Fibroblast of lung (primary cell): ENCODE data around the gene AFP. TPM values are rescaled to one million over a fixed set of nuclear protein-coding genes. Genes with fewer than 3 reads are reported as not detected.

Experiments
- DNase-seq, 2 donors: peaks; one replicate each; pipeline versions ENCODE4 v3.0.0 to v3.0.0-alpha.2; 2010; ENCODE audit warnings: low read depth in 2 of 2
- H2AFZ ChIP-seq: 2 replicates; pipeline ENCODE4 v1.5.1; 2012; ENCODE audit warnings: low read length, control low read depth, inconsistent platforms
- H3K27ac ChIP-seq: 2 replicates; pipeline ENCODE4 v1.5.1; 2011; ENCODE audit warnings: low read length, control low read depth; ENCODE audit not compliant: insufficient read depth
- H3K27me3 ChIP-seq: 2 replicates; pipeline ENCODE4 v1.5.1; 2011; ENCODE audit warnings: mild to moderate bottlenecking, low read length; ENCODE audit not compliant: control insufficient read depth, insufficient read depth
- H3K36me3 ChIP-seq: 2 replicates; pipeline ENCODE4 v1.5.1; 2011; ENCODE audit warnings: low read length; ENCODE audit not compliant: control insufficient read depth, insufficient read depth
- H3K4me1 ChIP-seq: 2 replicates; pipeline ENCODE4 v1.5.1; 2011; ENCODE audit warnings: low read length; ENCODE audit not compliant: control insufficient read depth, insufficient read depth; ENCODE audit errors: extremely low read depth
- H3K4me2 ChIP-seq: 2 replicates; pipeline ENCODE4 v1.5.1; 2011; ENCODE audit warnings: low read length, control low read depth; ENCODE audit not compliant: insufficient read depth; ENCODE audit errors: extremely low read depth
- H3K4me3 ChIP-seq, 4 experiments: fragments of 200-600 bp in 1 of 4; sonication (generic) in 1 of 4; replicated peaks in 1 of 4; 2 replicates each; pipeline ENCODE4 v1.5.1; 2011 to 2016; ENCODE audit warnings: low read length in 4 of 4, low read depth in 3 of 4, mild to moderate bottlenecking in 3 of 4, control low read depth in 2 of 4, inconsistent platforms in 1 of 4, mixed read lengths in 1 of 4; ENCODE audit not compliant: insufficient read depth in 1 of 4; ENCODE audit errors: control extremely low read depth in 1 of 4
- H3K79me2 ChIP-seq: 2 replicates; pipeline ENCODE4 v1.5.1; 2012; ENCODE audit warnings: mild to moderate bottlenecking, low read length, inconsistent platforms; ENCODE audit not compliant: control insufficient read depth, insufficient read depth
- H3K9ac ChIP-seq: 2 replicates; pipeline ENCODE4 v1.5.1; 2011; ENCODE audit warnings: mild to moderate bottlenecking, low read length, control low read depth; ENCODE audit not compliant: insufficient read depth
- H3K9me3 ChIP-seq: 2 replicates; pipeline ENCODE4 v1.5.1; 2012; ENCODE audit warnings: low read depth, low read length; ENCODE audit not compliant: control insufficient read depth, insufficient read depth
- H4K20me1 ChIP-seq: 2 replicates; pipeline ENCODE4 v1.5.1; 2011; ENCODE audit warnings: low read length; ENCODE audit not compliant: control insufficient read depth, insufficient read depth; ENCODE audit errors: extremely low read depth
- CTCF ChIP-seq, 2 donors: IDR thresholded peaks in 1 of 2; conservative IDR thresholded peaks in 1 of 2; 1 replicate in 1 of 2; 2 replicates in 1 of 2; pipeline ENCODE4 v1.5.1; 2011 to 2012; ENCODE audit warnings: low read length in 2 of 2, control low read depth in 1 of 2, inconsistent platforms in 1 of 2, low read depth in 1 of 2, mild to moderate bottlenecking in 1 of 2
- EZH2 ChIP-seq: IDR thresholded peaks from 2 replicates; pipeline ENCODE4 v1.5.1; 2012; ENCODE audit warnings: low read length, control low read depth, mild to moderate bottlenecking; ENCODE audit errors: missing control alignments
- polyA plus RNA-seq, 2 donors: library from polyadenylated mRNA; depleted of rRNA in 1 of 2; stranded (reverse) in 1 of 2; unstranded in 1 of 2; fragments of >200 nt; gene quantifications; 2 replicates each; pipeline ENCODE4 v1.2.1, GENCODE V29; 2011 to 2012; ENCODE audit warnings: missing spikeins in 1 of 2
- total RNA-seq: library from RNA; depleted of rRNA; stranded (reverse); fragments of >200 nt; gene quantifications from 2 replicates; pipeline ENCODE4 v1.2.1, GENCODE V29; 2014

The AFP gene
- total and polyA plus RNA-seq, 2 donors (not counting 1 experiment from before 2014, with no cell fraction given), result 0.35 to 0.83 TPM

DNA sequence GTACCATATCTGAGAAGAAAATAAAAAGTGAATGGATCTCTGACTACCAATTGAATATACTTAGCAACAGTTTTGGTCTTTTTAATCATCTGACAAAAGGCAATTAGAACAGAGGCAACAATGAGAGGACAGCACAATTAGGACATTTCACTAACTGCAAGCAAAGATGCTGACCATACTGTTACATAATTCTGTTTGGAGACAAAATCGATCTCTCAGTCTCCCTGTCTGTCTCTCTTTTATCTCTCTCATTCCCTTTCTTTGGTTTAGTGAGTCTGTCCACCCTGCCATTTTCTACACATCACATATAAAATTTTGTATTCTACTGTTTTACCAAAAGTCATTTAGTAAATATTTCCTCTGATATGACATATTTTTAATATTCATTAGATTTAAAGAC is 43.3 kb downstream of the AFP start:
- Histone ChIP-seq H4K20me1 (no peaks in the 10 kb centered on the region), H3K4me2 (no peak overlapping the region), H3K4me1 (no peaks in the 10 kb centered on the region), H2AFZ (no peak overlapping the region), H3K9me3 (no peaks in the 10 kb centered on the region), H3K27me3 (peaks cover 3% of the 10 kb centered on the region), H3K79me2 (no peaks in the 10 kb centered on the region), H3K36me3 (no peaks in the 10 kb centered on the region), H3K9ac (no peak overlapping the region), H3K4me3 (no peak overlapping the region), H3K27ac (no peak overlapping the region)
- no peak for TF ChIP-seq EZH2
- no peak for TF ChIP-seq CTCF (conservative IDR thresholded peaks at IDR 0.05 in 1 of 2, IDR thresholded peaks at IDR 0.05 in 1 of 2; ENCODE audit: low read depth in 1 of 2, low read length in 2 of 2)
- DNase-seq, result no peak

DNA sequence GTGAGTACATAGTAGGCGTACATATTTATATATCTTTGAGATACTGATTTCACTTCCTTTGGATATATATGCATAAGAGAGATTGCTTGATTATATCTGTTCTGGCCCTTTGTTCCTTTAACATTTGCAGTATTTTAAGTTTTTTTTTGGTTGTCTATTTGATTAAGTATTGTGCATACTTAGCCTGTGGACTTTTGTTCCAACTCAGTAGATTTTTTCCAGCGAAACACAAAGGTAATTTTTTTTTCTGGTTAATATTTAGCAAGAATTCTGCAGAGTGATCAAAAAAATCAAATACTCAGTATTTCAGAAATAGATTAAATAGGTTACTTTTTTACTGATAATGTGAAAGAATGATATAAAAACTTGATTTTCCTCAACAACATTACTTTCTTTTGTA is 45.3 kb downstream of the AFP start, which contains the start of gene AFM:
TSS of gene AFM (plus strand) at position 388 of the 400 bp plus-strand sequence. CDS start 31 bp downstream, outside the sequence.
- no peak within 1 kb of the TSS for H3K4me3 ChIP-seq
- no peaks in the 10 kb centered on the region for H3K36me3 ChIP-seq
- no peak within 1 kb of the TSS for H3K9ac ChIP-seq
- H3K4me1 ChIP-seq, result no peaks in the 10 kb centered on the region
- H2AFZ ChIP-seq, result no peak within 1 kb of the TSS
- TF ChIP-seq CTCF (conservative IDR thresholded peaks at IDR 0.05 in 1 of 2, IDR thresholded peaks at IDR 0.05 in 1 of 2; ENCODE audit: low read depth in 1 of 2, low read length in 2 of 2), result no peak
- no peak for TF ChIP-seq EZH2
- H3K4me2 ChIP-seq, result no peak within 1 kb of the TSS
- peaks cover 3% of the 10 kb centered on the region for H3K27me3 ChIP-seq
- H3K9me3 ChIP-seq, result no peaks in the 10 kb centered on the region
- H3K79me2 ChIP-seq, result no peaks in the 10 kb centered on the region
- H3K27ac ChIP-seq, result no peak within 1 kb of the TSS
- H4K20me1 ChIP-seq, result no peaks in the 10 kb centered on the region
- no peak for DNase-seq

- Histone ChIP-seq H3K9me3 (no peaks in the 10 kb centered on the region), H3K4me2 (no peak overlapping the region), H3K9ac (no peak overlapping the region), H3K36me3 (no peaks in the 10 kb centered on the region), H3K4me3 (no peak overlapping the region), H3K4me1 (no peaks in the 10 kb centered on the region), H3K27me3 (no peaks in the 10 kb centered on the region), H2AFZ (no peak overlapping the region), H4K20me1 (no peaks in the 10 kb centered on the region), H3K79me2 (no peaks in the 10 kb centered on the region), H3K27ac (no peak overlapping the region)
- DNase-seq, result no peak
- TF ChIP-seq EZH2, result no peak
- no peak for TF ChIP-seq CTCF (conservative IDR thresholded peaks at IDR 0.05 in 1 of 2, IDR thresholded peaks at IDR 0.05 in 1 of 2; ENCODE audit: low read depth in 1 of 2, low read length in 2 of 2)
Measured at GRCh38 chr4:73485085-73485484, 49.1 kb downstream of the AFP start.
